Large intestine (tissue), 3 donors: ENCODE data around the gene ANGPTL8. TPM values are rescaled to one million over a fixed set of nuclear protein-coding genes. Genes with fewer than 3 reads are reported as not detected.

Experiments
- DNase-seq, 2 donors: peaks; one replicate each; pipeline versions ENCODE4 v3.0.0 to v3.0.0-alpha.2; 2013
- H3K27ac ChIP-seq: one replicate; pipeline ENCODE4 v1.5.1; 2013; ENCODE audit warnings: low read length
- H3K27me3 ChIP-seq: 2 replicates; pipeline ENCODE4 v1.6.1; 2013; ENCODE audit warnings: low read length; ENCODE audit not compliant: control insufficient read depth, insufficient read depth
- H3K36me3 ChIP-seq: 2 replicates; pipeline ENCODE4 v1.6.1; 2013; ENCODE audit warnings: low read length; ENCODE audit not compliant: control insufficient read depth, insufficient read depth
- H3K4me1 ChIP-seq: one replicate; pipeline ENCODE4 v1.6.1; 2013; ENCODE audit warnings: low read length; ENCODE audit not compliant: control insufficient read depth, insufficient read depth
- H3K4me3 ChIP-seq: one replicate; pipeline ENCODE4 v1.5.1; 2013; ENCODE audit warnings: low read length
- H3K9me3 ChIP-seq: one replicate; pipeline ENCODE4 v1.6.1; 2013; ENCODE audit warnings: mild to moderate bottlenecking, low read depth, low read length, moderate library complexity; ENCODE audit not compliant: control insufficient read depth
- WGBS: methylation state at CpG from one replicate; pipeline ENCODE4 v1.1.5; 2013; ENCODE audit warnings: low lambda C conversion rate; ENCODE audit not compliant: insufficient coverage; 5-methylcytosine and 5-hydroxymethylcytosine counted together
- polyA plus RNA-seq: library from polyadenylated mRNA; unstranded; fragments of 120-200 nt; gene quantifications from one replicate; pipeline ENCODE4 v1.2.1, GENCODE V29; 2013

ANGPTL8 gene
- polyA plus RNA-seq, 1 donor: 0.55 TPM

GRCh38 chr19:11290256-11290655, 50.8 kb downstream of the ANGPTL8 start:
- WGBS: 100% methylated on average over 2 of the region's 4 CpGs
- no peak for DNase-seq
- H3K27me3 ChIP-seq: no peaks in the 10 kb centered on the region
- H3K4me1 ChIP-seq: peaks cover 10% of the 10 kb centered on the region
- H3K4me3 ChIP-seq: no peak overlapping the region
- H3K9me3 ChIP-seq: no peaks in the 10 kb centered on the region
- no peaks in the 10 kb centered on the region for H3K36me3 ChIP-seq
- H3K27ac ChIP-seq: no peak overlapping the region

- WGBS: no CpG with 5 or more reads among the region's 7 CpGs
- no peaks in the 10 kb centered on the region for H3K27me3 ChIP-seq
- H3K4me1 ChIP-seq: peaks cover 10% of the 10 kb centered on the region
- H3K27ac ChIP-seq: no peak overlapping the region
- no peaks in the 10 kb centered on the region for H3K9me3 ChIP-seq
- no peaks in the 10 kb centered on the region for H3K36me3 ChIP-seq
- no peak for DNase-seq
- no peak overlapping the region for H3K4me3 ChIP-seq
Measured at GRCh38 chr19:11291415-11291814, 52.0 kb downstream of the ANGPTL8 start.

Other genes with a start within 250 kb of the ANGPTL8 start
- 35.8 TPM for gene LDLR, start 150.2 kb upstream of the ANGPTL8 start, polyA plus RNA-seq
- 7.2 TPM for gene SPC24, start 83.8 kb upstream of the ANGPTL8 start, polyA plus RNA-seq
- gene KANK2, start 42.1 kb upstream of the ANGPTL8 start, polyA plus RNA-seq: 75.5 TPM
- gene DOCK6, start 22.9 kb downstream of the ANGPTL8 start, polyA plus RNA-seq: 48.3 TPM
- gene TSPAN16, start 56.5 kb downstream of the ANGPTL8 start, polyA plus RNA-seq: not detected
- 82.9 TPM for gene RAB3D, start 100.0 kb downstream of the ANGPTL8 start, polyA plus RNA-seq
- gene TMEM205, start 106.6 kb downstream of the ANGPTL8 start, polyA plus RNA-seq: 111 TPM
- 48.0 TPM for gene CCDC159, start 106.9 kb downstream of the ANGPTL8 start, polyA plus RNA-seq
- gene PLPPR2, start 115.8 kb downstream of the ANGPTL8 start, polyA plus RNA-seq: 17.8 TPM
- gene SWSAP1, start 135.0 kb downstream of the ANGPTL8 start, polyA plus RNA-seq: 2.8 TPM
- gene EPOR, start 144.7 kb downstream of the ANGPTL8 start, polyA plus RNA-seq: 12.0 TPM
- gene RGL3, start 179.7 kb downstream of the ANGPTL8 start, polyA plus RNA-seq: 5.3 TPM
- 0.79 TPM for gene ODAD3, start 195.5 kb downstream of the ANGPTL8 start, polyA plus RNA-seq
- 380 TPM for gene PRKCSH, start 196.0 kb downstream of the ANGPTL8 start, polyA plus RNA-seq
- gene ELAVL3, start 241.4 kb downstream of the ANGPTL8 start, polyA plus RNA-seq: 4.2 TPM